Spleen (tissue), 11 donors: ENCODE measurements around the gene NEMF. TPM values are rescaled to one million over a fixed set of nuclear protein-coding genes. Genes with fewer than 3 reads are reported as not detected.
"Not testable (repeated sequence)": the region's sequence is repeated elsewhere in the genome, so short reads cannot be mapped to it uniquely, and the experiment has no call there.

Experiments used
- DNase-seq: peaks from one replicate; pipeline ENCODE4 v3.0.0-alpha.2; 2020
- H3K27ac ChIP-seq, 8 donors: fragments of 200-600 bp; sonication (generic) in 7 of 8; 1 replicate in 4 of 8; 2 replicates in 4 of 8; pipeline versions ENCODE4 v1.5.0 to v1.8.0; 2016 to 2021; ENCODE audit warnings: inconsistent platforms in 4 of 8, mild to moderate bottlenecking in 4 of 8, moderate library complexity in 1 of 8
- H3K27me3 ChIP-seq, 7 donors: fragments of 200-600 bp; sonication (generic) in 6 of 7; replicated peaks in 1 of 7; 1 replicate in 4 of 7; 2 replicates in 3 of 7; pipeline versions ENCODE4 v1.5.0 to v1.8.0; 2016 to 2021; ENCODE audit warnings: inconsistent platforms in 3 of 7, mild to moderate bottlenecking in 1 of 7
- H3K36me3 ChIP-seq, 6 donors: fragments of 200-600 bp; sonication (generic) in 5 of 6; 1 replicate in 4 of 6; 2 replicates in 2 of 6; pipeline versions ENCODE4 v1.5.0 to v1.8.0; 2016 to 2021; ENCODE audit warnings: inconsistent platforms in 2 of 6
- H3K4me1 ChIP-seq, 6 donors: fragments of 200-600 bp; sonication (generic) in 5 of 6; 1 replicate in 3 of 6; 2 replicates in 3 of 6; pipeline versions ENCODE4 v1.5.0 to v1.8.0; 2016 to 2021; ENCODE audit warnings: inconsistent platforms in 3 of 6
- H3K4me3 ChIP-seq, 8 donors: fragments of 200-600 bp; sonication (generic) in 7 of 8; 1 replicate in 4 of 8; 2 replicates in 4 of 8; pipeline versions ENCODE4 v1.5.0 to v1.8.0; 2016 to 2021; ENCODE audit warnings: inconsistent platforms in 4 of 8, mild to moderate bottlenecking in 4 of 8, moderate library complexity in 2 of 8
- H3K9me3 ChIP-seq, 8 donors: fragments of 200-600 bp; sonication (generic) in 7 of 8; 1 replicate in 4 of 8; 2 replicates in 4 of 8; pipeline versions ENCODE4 v1.5.0 to v1.8.0; 2016 to 2021; ENCODE audit warnings: inconsistent platforms in 4 of 8
- CTCF ChIP-seq, 11 experiments: fragments of 200-600 bp in 7 of 11; fragments of 450-650 bp in 4 of 11; sonication (generic) in 4 of 11; IDR thresholded peaks in 8 of 11; conservative IDR thresholded peaks in 3 of 11; 1 replicate in 7 of 11; 2 replicates in 4 of 11; pipeline versions ENCODE4 v1.4.0 to v1.8.0; 2016 to 2021; ENCODE audit warnings: antibody characterized with exemption in 11 of 11, inconsistent platforms in 4 of 11, mild to moderate bottlenecking in 1 of 11
- POLR2A ChIP-seq, 3 donors: fragments of 450-650 bp; IDR thresholded peaks; one replicate each; pipeline ENCODE4 v1.5.1; 2017; ENCODE audit warnings: antibody characterized with exemption in 3 of 3, mild to moderate bottlenecking in 1 of 3
- POLR2AphosphoS5 ChIP-seq, 3 donors: sonication (generic); formaldehyde crosslinking; IDR thresholded peaks; one replicate each; pipeline ENCODE4 v1.5.1; 2017; ENCODE audit warnings: antibody characterized with exemption in 3 of 3
- WGBS, 5 donors: extraction: QIAGEN DNeasy Blood & Tissue Kit in 3 of 5; methylation state at CpG; one replicate each; pipeline versions ENCODE4 v1.1.5 to v1.1.7; 2013 to 2018; 5-methylcytosine and 5-hydroxymethylcytosine counted together
- intact Hi-C: fragments of 100-400 bp; cut with DNase I; formaldehyde crosslinking; loops from one replicate; pipeline ENCODE4 v1.15.0; 2023; ENCODE audit warnings: low total_unique reads
- polyA plus RNA-seq, 3 donors: library from polyadenylated mRNA; stranded (reverse); fragments of 200-250 nt; gene quantifications; one replicate each; pipeline ENCODE4 v1.2.1, GENCODE V29; 2013
- total RNA-seq, 7 donors: library from RNA; depleted of rRNA in 3 of 7; stranded (reverse); fragments of >200 nt in 3 of 7; fragmentation: NEBNext Ultra II Directional in 4 of 7; extraction: Animal tissue kit (Norgen Biotek cat#: 25700) in 4 of 7; gene quantifications; one replicate each; pipeline versions ENCODE4 v1.1.0 to v1.2.1, GENCODE V29; 2016 to 2021
- donor health status: healthy with polysubstance abuse.
- donor health status: DM: no; HTN: no; CAD: no; lungs with moderate emphysema.
- donor health status: DM: no; HTN: no; CAD: no.
- donor health status: Bipolar disorder and iron deficiency.
- donor health status: healthy.
- donor health status: DM: no; HTN: no; CAD: no.
- donor health status: DM: yes; HTN: yes; CAD: no.

Gene NEMF
- total and polyA plus RNA-seq, 10 donors: 24.3 to 187 (median 82.4) TPM

- Histone ChIP-seq H3K4me1 (peaks cover 0 to 4% (median 0%) of the 10 kb centered on the region in 6 donors), H3K4me3 (no peak overlapping the region), H3K27me3 (no peaks in the 10 kb centered on the region), H3K9me3 (no peaks in the 10 kb centered on the region), H3K27ac (peak overlapping the region in 3 of 8 donors; percentile 3 to 34 (median 11)), H3K36me3 (peaks cover 0 to 100% (median 88%) of the 10 kb centered on the region in 6 donors)
- intact Hi-C loops: loop anchor here (10.0 kb wide), 1 partner anchor 52 kb away; no protein-coding TSS in a partner anchor
- no peak for DNase-seq
- WGBS, 5 donors: 0% methylated on average over 1 of the region's 1 CpG
- TF ChIP-seq POLR2A (IDR thresholded peaks at IDR 0.05) (no peak), CTCF (IDR thresholded peaks at IDR 0.05 in 8 of 11, conservative IDR thresholded peaks at IDR 0.05 in 3 of 11) (no peak), POLR2AphosphoS5 (IDR thresholded peaks at IDR 0.05) (no peak)
Measured at GRCh38 chr14:49792618-49793017, 60.0 kb downstream of the NEMF start.

GRCh38 chr14:49786315-49786714 lies 66.3 kb downstream of the NEMF start:
- Histone ChIP-seq H3K27ac (no peak overlapping the region), H3K36me3 (peaks cover 0 to 100% (median 94%) of the 10 kb centered on the region in 6 donors), H3K27me3 (no peaks in the 10 kb centered on the region), H3K4me3 (no peak overlapping the region), H3K4me1 (peaks cover 0 to 4% (median 0%) of the 10 kb centered on the region in 6 donors), H3K9me3 (no peaks in the 10 kb centered on the region)
- DNase-seq: no peak
- no peak for TF ChIP-seq CTCF (IDR thresholded peaks at IDR 0.05 in 8 of 11, conservative IDR thresholded peaks at IDR 0.05 in 3 of 11)
- no peak for TF ChIP-seq POLR2AphosphoS5 (IDR thresholded peaks at IDR 0.05)
- TF ChIP-seq POLR2A (IDR thresholded peaks at IDR 0.05): no peak
- WGBS, 5 donors: 95 to 100% (median 97%) methylated on average over 2 of the region's 2 CpGs
- intact Hi-C loops: no loop called here

- peaks cover 0 to 4% (median 0%) of the 10 kb centered on the region in 6 donors for H3K4me1 ChIP-seq
- no peaks in the 10 kb centered on the region for H3K27me3 ChIP-seq
- 83 to 90% (median 89%) methylated on average over 3 of the region's 3 CpGs for WGBS, 5 donors
- H3K36me3 ChIP-seq: peaks cover 0 to 100% (median 93%) of the 10 kb centered on the region in 6 donors
- H3K4me3 ChIP-seq: no peak overlapping the region
- no peak overlapping the region for H3K27ac ChIP-seq
- no peaks in the 10 kb centered on the region for H3K9me3 ChIP-seq
- intact Hi-C loops: no loop called here
- TF ChIP-seq POLR2AphosphoS5 (IDR thresholded peaks at IDR 0.05) (no peak), POLR2A (IDR thresholded peaks at IDR 0.05) (no peak), CTCF (IDR thresholded peaks at IDR 0.05 in 8 of 11, conservative IDR thresholded peaks at IDR 0.05 in 3 of 11) (no peak)
- no peak for DNase-seq
Measured at GRCh38 chr14:49783394-49784014, 69.1 kb downstream of the NEMF start.

GRCh38 chr14:49781040-49781439 lies 71.5 kb downstream of the NEMF start:
- intact Hi-C loops, H3K4me3 ChIP-seq, H3K27ac ChIP-seq, H3K27me3 ChIP-seq, H3K4me1 ChIP-seq, DNase-seq, H3K9me3 ChIP-seq: not testable (repeated sequence)
- peaks cover 0 to 100% (median 92%) of the 10 kb centered on the region in 6 donors for H3K36me3 ChIP-seq
- 93 to 97% (median 94%) methylated on average over 7 of the region's 7 CpGs for WGBS, 5 donors
